GM23338 (cell line): ENCODE data around the gene CDH4.

Experiments
- CREB1 ChIP-seq: fragments of 250-450 bp; sonication (Bioruptor Pico); IDR thresholded peaks from 2 replicates; pipeline ENCODE4 v1.5.0; 2020; ENCODE audit warnings: low read depth, mild to moderate bottlenecking, moderate library complexity
- ETS1 ChIP-seq: IDR thresholded peaks from 2 replicates; pipeline ENCODE4 v1.6.1; 2016; ENCODE audit warnings: antibody characterized with exemption
- EZH2 ChIP-seq: fragments of 200-600 bp; sonication (generic); IDR thresholded peaks from one replicate; pipeline ENCODE4 v1.8.0; 2017; ENCODE audit warnings: antibody characterized with exemption, mild to moderate bottlenecking, low read depth; ENCODE audit not compliant: unreplicated experiment
- EZH2phosphoT487 ChIP-seq: fragments of 200-600 bp; sonication (generic); IDR thresholded peaks from one replicate; pipeline ENCODE4 v1.8.1; 2018; ENCODE audit warnings: antibody characterized with exemption; ENCODE audit not compliant: unreplicated experiment
- JUNB ChIP-seq: IDR thresholded peaks from one replicate; pipeline ENCODE4 v1.6.1; 2016; ENCODE audit warnings: antibody characterized with exemption; ENCODE audit not compliant: unreplicated experiment
- NANOG ChIP-seq: IDR thresholded peaks from 2 replicates; pipeline ENCODE4 v1.6.1; 2016; ENCODE audit warnings: antibody characterized with exemption, borderline replicate concordance
- POLR2AphosphoS5 ChIP-seq: IDR thresholded peaks from 2 replicates; pipeline ENCODE4 v1.6.1; 2016; ENCODE audit warnings: antibody characterized with exemption, low read depth
- STAT1 ChIP-seq: IDR thresholded peaks from one replicate; pipeline ENCODE4 v1.6.1; 2016; ENCODE audit warnings: antibody characterized with exemption; ENCODE audit not compliant: unreplicated experiment
- ZNF114 ChIP-seq: fragments of 250-450 bp; sonication (Bioruptor Pico); IDR thresholded peaks from 2 replicates; pipeline ENCODE4 v1.5.0; 2020; ENCODE audit warnings: mild to moderate bottlenecking, moderate library complexity
- ZNF331 ChIP-seq: fragments of 250-450 bp; sonication (Bioruptor Pico); IDR thresholded peaks from 2 replicates; pipeline ENCODE4 v1.5.0; 2020; ENCODE audit warnings: low read depth, mild to moderate bottlenecking, moderate library complexity
- TF ChIP-seq, protein P1 (sequence below): IDR thresholded peaks from one replicate; pipeline ENCODE4 v1.6.1; 2018; ENCODE audit warnings: antibody characterized with exemption; ENCODE audit not compliant: unreplicated experiment
- TF ChIP-seq, protein P2 (sequence below), 2 experiments: fragments of 200-600 bp in 1 of 2; sonication (generic) in 1 of 2; conservative IDR thresholded peaks; 2 replicates each; pipeline versions ENCODE4 v1.5.1 to v1.6.1; 2016 to 2017; ENCODE audit warnings: antibody characterized with exemption in 2 of 2, low read depth in 2 of 2, mild to moderate bottlenecking in 2 of 2, moderate library complexity in 1 of 2

DNA sequence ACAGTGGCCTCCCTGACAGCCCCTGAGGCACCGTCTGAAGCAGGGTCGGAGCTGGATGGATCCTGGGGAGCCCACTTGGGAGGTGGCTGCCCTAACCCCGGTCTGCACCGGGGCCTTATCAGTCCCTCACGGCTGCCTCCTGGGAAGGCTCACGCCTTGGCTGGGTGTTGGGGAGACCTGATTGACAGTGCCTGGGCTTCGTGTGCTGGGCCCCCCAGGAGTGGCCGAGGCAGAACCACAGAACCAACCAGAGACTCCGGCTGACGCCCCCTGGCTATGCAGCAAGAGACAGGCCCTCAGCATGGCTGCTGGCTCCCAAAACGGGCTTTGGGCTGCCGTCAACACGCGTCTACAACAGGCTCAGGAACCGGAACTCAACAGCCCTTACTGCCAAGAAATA is 594.0 kb downstream of the CDH4 start:
- no peak for TF ChIP-seq EZH2
- TF ChIP-seq POLR2AphosphoS5 = no peak
- TF ChIP-seq, protein P1, sequence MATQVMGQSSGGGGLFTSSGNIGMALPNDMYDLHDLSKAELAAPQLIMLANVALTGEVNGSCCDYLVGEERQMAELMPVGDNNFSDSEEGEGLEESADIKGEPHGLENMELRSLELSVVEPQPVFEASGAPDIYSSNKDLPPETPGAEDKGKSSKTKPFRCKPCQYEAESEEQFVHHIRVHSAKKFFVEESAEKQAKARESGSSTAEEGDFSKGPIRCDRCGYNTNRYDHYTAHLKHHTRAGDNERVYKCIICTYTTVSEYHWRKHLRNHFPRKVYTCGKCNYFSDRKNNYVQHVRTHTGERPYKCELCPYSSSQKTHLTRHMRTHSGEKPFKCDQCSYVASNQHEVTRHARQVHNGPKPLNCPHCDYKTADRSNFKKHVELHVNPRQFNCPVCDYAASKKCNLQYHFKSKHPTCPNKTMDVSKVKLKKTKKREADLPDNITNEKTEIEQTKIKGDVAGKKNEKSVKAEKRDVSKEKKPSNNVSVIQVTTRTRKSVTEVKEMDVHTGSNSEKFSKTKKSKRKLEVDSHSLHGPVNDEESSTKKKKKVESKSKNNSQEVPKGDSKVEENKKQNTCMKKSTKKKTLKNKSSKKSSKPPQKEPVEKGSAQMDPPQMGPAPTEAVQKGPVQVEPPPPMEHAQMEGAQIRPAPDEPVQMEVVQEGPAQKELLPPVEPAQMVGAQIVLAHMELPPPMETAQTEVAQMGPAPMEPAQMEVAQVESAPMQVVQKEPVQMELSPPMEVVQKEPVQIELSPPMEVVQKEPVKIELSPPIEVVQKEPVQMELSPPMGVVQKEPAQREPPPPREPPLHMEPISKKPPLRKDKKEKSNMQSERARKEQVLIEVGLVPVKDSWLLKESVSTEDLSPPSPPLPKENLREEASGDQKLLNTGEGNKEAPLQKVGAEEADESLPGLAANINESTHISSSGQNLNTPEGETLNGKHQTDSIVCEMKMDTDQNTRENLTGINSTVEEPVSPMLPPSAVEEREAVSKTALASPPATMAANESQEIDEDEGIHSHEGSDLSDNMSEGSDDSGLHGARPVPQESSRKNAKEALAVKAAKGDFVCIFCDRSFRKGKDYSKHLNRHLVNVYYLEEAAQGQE = no peak
- TF ChIP-seq, protein P2, sequence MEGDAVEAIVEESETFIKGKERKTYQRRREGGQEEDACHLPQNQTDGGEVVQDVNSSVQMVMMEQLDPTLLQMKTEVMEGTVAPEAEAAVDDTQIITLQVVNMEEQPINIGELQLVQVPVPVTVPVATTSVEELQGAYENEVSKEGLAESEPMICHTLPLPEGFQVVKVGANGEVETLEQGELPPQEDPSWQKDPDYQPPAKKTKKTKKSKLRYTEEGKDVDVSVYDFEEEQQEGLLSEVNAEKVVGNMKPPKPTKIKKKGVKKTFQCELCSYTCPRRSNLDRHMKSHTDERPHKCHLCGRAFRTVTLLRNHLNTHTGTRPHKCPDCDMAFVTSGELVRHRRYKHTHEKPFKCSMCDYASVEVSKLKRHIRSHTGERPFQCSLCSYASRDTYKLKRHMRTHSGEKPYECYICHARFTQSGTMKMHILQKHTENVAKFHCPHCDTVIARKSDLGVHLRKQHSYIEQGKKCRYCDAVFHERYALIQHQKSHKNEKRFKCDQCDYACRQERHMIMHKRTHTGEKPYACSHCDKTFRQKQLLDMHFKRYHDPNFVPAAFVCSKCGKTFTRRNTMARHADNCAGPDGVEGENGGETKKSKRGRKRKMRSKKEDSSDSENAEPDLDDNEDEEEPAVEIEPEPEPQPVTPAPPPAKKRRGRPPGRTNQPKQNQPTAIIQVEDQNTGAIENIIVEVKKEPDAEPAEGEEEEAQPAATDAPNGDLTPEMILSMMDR (conservative IDR thresholded peaks at IDR 0.05; ENCODE audit: low read depth in 2 of 2) = no peak
- no peak for TF ChIP-seq ETS1
- TF ChIP-seq EZH2phosphoT487 = no peak
- no peak for TF ChIP-seq JUNB
- TF ChIP-seq STAT1 = no peak
- TF ChIP-seq ZNF114 (CRISPR knock-in tag) = no peak
- no peak for TF ChIP-seq CREB1 (CRISPR knock-in tag)
- no peak for TF ChIP-seq ZNF331 (CRISPR knock-in tag)
- no peak for TF ChIP-seq NANOG
